IMR-90 (cell line): ENCODE measurements around the gene FAM20C.

Source experiments
- BHLHE40 ChIP-seq: fragments of 150-350 bp; IDR thresholded peaks from 2 replicates; pipeline ENCODE4 v1.6.1; 2016; ENCODE audit warnings: mild to moderate bottlenecking, low read depth, low read length
- CEBPB ChIP-seq: IDR thresholded peaks from 2 replicates; pipeline ENCODE4 v1.6.1; 2012; ENCODE audit warnings: low read depth, low read length, improper control_type of control experiment
- FOS ChIP-seq: fragments of 150-350 bp; IDR thresholded peaks from 2 replicates; pipeline ENCODE4 v1.6.1; 2016; ENCODE audit warnings: low read depth, low read length
- MAFK ChIP-seq: IDR thresholded peaks from 2 replicates; pipeline ENCODE4 v1.6.1; 2012; ENCODE audit warnings: low read depth, low read length, improper control_type of control experiment
- MXI1 ChIP-seq: IDR thresholded peaks from 2 replicates; pipeline ENCODE4 v1.6.1; 2012; ENCODE audit warnings: low read depth, mild to moderate bottlenecking, low read length, moderate library complexity, borderline replicate concordance
- NFE2L2 ChIP-seq: fragments of 150-350 bp; IDR thresholded peaks from 2 replicates; pipeline ENCODE4 v1.6.1; 2016; ENCODE audit warnings: low read depth, mild to moderate bottlenecking, low read length
- POLR2A ChIP-seq: IDR thresholded peaks from 2 replicates; pipeline ENCODE4 v1.6.1; 2012; ENCODE audit warnings: mild to moderate bottlenecking, low read depth, low read length
- RAD21 ChIP-seq: IDR thresholded peaks from 2 replicates; pipeline ENCODE4 v1.6.1; 2012; ENCODE audit warnings: low read length, improper control_type of control experiment
- RCOR1 ChIP-seq: IDR thresholded peaks from 2 replicates; pipeline ENCODE4 v1.6.1; 2012; ENCODE audit warnings: mild to moderate bottlenecking, low read length, improper control_type of control experiment; ENCODE audit not compliant: insufficient replicate concordance
- RFX5 ChIP-seq: IDR thresholded peaks from 2 replicates; pipeline ENCODE4 v1.8.0; 2012; ENCODE audit warnings: low read depth, mild to moderate bottlenecking, low read length, moderate library complexity
- SMC3 ChIP-seq: fragments of 150-350 bp; IDR thresholded peaks from 2 replicates; pipeline ENCODE4 v1.6.1; 2016; ENCODE audit warnings: low read depth, mild to moderate bottlenecking, antibody characterized with exemption, low read length, moderate library complexity
- TF ChIP-seq, protein P1 (sequence below): fragments of 150-350 bp; IDR thresholded peaks from 2 replicates; pipeline ENCODE4 v1.6.1; 2017; ENCODE audit warnings: mild to moderate bottlenecking, antibody characterized with exemption, low read length, low read depth
- TF ChIP-seq, protein P2 (sequence below): conservative IDR thresholded peaks from 2 replicates; pipeline ENCODE4 v1.5.1; 2012; ENCODE audit warnings: mild to moderate bottlenecking, low read depth, low read length, improper control_type of control experiment

- TF ChIP-seq, protein P1, sequence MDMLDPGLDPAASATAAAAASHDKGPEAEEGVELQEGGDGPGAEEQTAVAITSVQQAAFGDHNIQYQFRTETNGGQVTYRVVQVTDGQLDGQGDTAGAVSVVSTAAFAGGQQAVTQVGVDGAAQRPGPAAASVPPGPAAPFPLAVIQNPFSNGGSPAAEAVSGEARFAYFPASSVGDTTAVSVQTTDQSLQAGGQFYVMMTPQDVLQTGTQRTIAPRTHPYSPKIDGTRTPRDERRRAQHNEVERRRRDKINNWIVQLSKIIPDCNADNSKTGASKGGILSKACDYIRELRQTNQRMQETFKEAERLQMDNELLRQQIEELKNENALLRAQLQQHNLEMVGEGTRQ: no peak
- TF ChIP-seq MAFK: no peak
- TF ChIP-seq, protein P2, sequence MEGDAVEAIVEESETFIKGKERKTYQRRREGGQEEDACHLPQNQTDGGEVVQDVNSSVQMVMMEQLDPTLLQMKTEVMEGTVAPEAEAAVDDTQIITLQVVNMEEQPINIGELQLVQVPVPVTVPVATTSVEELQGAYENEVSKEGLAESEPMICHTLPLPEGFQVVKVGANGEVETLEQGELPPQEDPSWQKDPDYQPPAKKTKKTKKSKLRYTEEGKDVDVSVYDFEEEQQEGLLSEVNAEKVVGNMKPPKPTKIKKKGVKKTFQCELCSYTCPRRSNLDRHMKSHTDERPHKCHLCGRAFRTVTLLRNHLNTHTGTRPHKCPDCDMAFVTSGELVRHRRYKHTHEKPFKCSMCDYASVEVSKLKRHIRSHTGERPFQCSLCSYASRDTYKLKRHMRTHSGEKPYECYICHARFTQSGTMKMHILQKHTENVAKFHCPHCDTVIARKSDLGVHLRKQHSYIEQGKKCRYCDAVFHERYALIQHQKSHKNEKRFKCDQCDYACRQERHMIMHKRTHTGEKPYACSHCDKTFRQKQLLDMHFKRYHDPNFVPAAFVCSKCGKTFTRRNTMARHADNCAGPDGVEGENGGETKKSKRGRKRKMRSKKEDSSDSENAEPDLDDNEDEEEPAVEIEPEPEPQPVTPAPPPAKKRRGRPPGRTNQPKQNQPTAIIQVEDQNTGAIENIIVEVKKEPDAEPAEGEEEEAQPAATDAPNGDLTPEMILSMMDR: no peak
- no peak for TF ChIP-seq FOS
- TF ChIP-seq BHLHE40: no peak
- TF ChIP-seq NFE2L2: no peak
- no peak for TF ChIP-seq POLR2A
- no peak for TF ChIP-seq CEBPB
- no peak for TF ChIP-seq MXI1
- no peak for TF ChIP-seq RFX5
- no peak for TF ChIP-seq SMC3
- no peak for TF ChIP-seq RCOR1
- no peak for TF ChIP-seq RAD21
Measured at GRCh38 chr7:253581-254336, 61.4 kb downstream of the FAM20C start.
